IPS DF 4.7 (cell line): ENCODE results near the gene COL6A3.
"Not testable (repeated sequence)": the region's sequence is repeated elsewhere in the genome, so short reads cannot be mapped to it uniquely, and the experiment has no call there.

Experiments used
- DNase-seq: peaks from one replicate; pipeline ENCODE4 v3.0.0-alpha.2; 2013; ENCODE audit warnings: low spot score; ENCODE audit errors: extremely low read depth

The COL6A3 gene

DNA sequence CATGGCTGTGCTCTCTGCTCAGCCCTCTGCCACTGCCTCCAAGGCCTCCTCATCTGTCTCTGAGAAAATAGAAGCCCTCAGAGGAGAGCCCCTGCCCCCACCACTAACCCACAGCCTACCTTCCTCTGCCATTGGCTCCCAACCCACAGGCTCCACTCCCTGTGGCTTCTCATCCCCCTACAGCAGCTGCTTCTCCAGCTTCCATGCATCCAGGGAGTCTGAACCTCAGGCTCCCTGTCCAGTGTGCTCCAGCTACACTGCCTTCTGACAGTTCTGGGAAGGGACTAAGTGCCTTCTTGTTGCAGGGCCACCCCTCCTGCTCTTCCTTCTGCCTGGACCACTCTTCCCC lies 29.3 kb downstream of the COL6A3 start:
- no peak for DNase-seq

DNA sequence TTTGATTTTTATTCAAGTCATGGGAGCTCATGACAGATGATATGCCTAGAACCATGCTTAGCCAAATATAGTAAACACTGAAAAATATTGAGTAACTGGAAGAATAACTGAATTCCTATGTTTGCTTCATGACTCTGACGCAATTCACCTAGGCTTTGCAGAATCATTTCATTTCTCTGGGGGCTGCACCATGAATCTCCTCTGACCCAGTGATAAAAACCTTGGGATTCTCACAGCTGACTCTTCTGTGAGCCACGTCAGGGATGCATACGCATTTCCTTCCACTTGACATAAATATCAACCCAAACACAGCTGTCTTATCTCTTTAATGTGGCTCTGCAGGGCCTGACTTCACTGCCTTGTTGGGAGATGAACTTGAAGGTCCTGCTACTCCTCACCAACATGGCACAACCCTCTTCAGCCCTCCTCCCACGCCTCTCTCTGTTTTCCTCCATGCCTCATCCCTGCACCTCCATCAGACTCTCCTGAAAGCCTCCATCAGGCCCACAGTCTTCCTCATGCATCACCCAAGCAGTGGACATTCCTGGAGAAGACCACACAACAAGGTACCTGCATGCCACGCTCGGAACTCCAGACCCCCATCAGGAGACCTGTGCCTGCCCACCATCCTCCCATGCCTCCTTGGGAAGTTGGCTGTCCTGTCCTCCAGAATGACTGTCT lies 29.8 kb downstream of the COL6A3 start:
- DNase-seq: no peak

DNA sequence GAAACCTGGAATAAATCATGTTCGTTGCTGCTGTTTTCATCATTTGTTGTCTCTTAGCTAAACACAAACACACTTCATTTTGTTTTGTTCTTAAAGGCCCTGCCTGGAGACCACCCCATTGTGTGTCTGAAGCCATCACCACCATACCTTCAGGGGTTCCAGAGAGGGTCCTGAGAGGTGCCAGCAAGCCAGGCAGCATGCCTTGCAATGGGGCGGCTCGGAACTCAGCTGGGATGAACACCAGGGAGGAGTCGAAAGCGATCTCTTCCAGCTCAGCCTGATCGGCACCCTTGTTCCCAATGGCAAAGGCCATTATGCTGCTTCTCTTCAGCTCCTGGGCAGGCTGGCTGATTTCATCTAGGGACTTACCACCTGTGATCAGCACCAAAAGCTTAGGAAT lies 33.2 kb downstream of the COL6A3 start:
- no peak for DNase-seq

- no peak for DNase-seq
These were observed 34.3 kb downstream of the COL6A3 start for GRCh38 chr2:237379636-237380035.

DNA sequence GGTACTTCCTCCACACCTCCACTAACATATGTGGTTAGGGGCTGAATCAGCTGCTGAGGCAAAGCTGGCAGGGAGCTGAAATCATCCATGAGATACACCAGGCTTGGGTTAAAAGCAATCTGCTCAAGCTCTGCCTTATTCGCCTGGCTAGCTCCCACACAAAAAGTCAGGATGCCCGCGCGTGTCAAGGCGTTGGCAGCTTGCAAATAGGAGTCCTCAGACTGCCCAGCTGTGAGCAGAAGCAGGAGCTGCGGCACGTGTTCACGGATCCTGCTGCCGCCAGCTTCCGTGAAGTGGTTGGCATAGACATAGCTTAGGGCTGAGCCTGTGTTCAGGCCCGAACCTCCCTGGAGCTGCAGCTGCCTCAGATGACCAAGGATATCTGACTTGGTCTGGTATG lies 35.3 kb downstream of the COL6A3 start:
- no peak for DNase-seq

DNA sequence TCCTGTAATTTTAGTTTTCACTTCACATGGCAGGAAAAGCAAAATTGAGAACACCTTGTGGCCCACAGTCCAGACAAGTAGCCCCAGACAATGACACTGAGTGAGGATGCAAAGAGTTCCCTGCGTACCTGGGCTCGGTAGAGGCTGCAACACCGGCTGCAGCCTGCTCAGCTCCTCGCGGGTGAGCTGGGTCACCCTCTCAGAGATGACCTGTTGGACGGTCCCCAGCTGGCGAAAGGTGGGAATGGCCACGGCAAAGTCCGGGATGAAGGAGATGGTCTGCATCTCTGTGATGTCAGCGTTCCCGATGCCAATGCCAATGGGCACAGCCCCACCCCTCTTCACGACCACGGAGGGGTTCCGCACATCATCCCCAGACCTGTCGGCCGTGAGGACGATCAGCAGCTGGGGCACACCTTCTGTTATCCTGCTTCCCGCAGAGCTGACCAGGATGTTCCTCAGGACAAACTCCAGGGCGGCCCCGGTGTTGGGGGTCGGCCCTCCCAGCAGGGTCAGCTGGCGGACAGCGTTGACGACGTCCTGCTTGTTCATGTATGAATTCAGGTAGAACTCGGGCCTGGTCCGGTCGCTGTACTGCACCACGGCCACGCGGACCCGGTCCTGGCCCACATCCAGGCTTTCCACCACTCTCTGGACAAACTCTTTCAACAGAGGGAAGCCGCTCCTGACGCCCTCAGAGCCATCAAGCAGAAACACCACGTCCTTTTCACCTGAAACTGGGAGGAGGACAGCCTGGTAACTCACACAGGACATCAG lies 39.5 kb downstream of the COL6A3 start:
- no peak for DNase-seq

DNA sequence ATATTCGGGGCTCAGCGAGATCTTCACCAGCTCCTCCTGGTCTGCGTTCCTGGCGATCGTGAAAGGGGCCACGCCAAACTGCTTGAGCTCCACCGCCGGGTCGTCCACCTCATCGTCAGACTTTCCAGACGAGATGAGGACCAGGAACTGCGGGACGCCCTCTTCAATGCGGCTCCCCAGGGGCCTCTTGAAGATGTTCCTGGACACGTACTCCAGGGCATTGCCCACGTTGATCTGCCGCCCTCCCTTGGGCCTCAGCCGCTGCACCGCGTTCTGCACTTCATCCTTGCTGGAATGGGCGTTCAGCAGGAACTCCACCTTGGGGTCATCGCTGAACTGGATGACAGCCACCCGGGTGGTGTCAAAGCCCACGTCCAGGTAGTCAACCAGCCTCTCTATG lies 42.1 kb downstream of the COL6A3 start:
- DNase-seq: no peak

DNA sequence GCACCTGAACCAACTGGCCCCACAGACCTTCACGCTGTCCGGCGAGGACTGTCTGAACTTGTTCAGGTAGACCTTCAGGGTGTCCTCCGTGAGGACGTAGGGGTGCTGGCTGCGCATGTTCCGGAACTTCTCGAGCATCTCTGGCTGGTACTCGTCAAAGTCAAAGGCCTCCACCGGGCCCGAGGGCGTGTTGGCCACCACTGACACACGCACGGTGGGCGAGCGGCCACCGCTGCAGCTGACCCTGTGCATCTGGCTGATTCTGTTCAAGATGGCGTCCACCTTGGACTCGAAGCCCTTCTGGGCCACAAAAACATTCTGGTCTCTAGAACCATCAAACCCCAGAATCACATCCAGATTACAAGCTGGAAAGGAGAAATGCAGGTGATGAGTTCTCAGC lies 48.3 kb downstream of the COL6A3 start:
- DNase-seq: no peak

DNA sequence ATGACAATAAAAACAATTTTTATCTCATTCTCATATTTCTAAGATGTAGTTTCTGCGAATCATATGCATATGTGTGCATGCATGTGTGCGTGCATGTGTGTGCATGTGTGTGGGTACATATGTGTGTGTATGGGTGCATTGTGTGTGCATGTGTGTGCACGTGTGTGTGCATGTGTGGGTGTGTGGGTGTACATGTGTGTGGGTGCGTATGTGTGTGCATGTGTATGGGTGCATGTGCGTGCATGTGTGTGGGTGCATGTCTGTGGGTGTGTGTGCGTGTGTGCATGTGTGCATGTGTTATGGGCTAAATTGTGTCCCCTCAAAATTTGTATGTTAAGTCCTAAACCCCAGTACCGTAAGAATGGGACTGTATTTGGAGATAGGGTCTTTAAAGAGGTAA lies 49.3 kb downstream of the COL6A3 start:
- DNase-seq: no peak

GRCh38 chr2:237361194-237362004 lies 52.6 kb downstream of the COL6A3 start:
- DNase-seq: no peak

GRCh38 chr2:237359894-237360780 lies 53.8 kb downstream of the COL6A3 start:
- no peak for DNase-seq

GRCh38 chr2:237359518-237359840 lies 54.5 kb downstream of the COL6A3 start:
- no peak for DNase-seq

DNA sequence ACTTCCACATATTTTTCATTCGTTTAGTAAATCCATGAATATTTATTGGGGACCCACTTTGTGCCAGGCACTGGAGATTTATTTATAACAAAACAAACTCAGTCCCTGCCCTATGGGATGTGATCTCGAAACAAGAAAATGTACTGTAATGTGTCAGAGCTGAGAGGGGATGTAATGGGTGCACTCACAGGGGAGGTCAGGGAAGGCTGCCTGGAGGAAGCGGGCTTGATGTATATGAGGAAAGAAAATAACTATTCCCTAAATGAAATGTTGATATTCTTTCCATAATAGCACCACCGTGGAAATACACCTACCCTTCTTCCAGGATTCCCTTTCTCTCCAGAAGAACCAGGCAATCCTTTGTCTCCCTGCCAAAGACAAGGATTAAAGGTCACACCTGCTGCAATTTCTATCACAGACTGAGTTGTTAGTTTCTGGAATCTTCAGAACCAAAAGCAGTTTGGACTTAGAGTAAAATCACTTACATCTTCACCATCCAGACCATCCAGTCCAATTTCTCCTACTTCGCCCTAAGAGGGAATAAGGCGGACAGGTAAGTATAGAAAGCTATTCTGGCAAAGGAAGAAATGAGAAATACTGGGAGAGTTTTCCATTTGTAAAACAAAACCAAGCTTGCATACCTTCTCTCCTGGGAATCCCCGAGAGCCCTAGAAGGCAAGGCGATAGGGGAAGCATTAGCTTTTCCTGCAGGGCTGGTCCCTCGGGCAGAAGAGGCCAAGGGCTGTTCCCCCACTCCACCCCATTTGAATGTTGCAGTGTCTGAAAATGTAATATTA lies 55.0 kb downstream of the COL6A3 start:
- DNase-seq: no peak

DNA sequence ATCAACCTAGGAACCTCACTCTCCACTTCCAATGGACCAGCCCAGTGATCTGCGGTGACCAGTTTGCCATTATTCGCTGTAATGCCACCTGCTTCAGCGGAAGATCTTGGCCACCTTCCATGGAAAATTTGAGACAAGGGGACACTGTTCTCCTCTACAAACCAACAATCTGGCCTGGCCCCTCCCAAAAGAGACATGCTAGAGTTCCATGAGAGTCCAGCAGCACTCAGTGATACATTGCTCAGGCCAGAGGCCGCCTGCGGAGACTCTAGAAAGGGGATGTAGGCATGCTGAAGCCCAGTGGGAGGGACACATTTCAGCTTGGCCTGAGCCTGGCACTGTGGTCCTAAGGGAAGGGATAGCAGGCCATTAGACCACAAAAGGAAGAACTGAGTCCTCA lies 58.3 kb downstream of the COL6A3 start:
- DNase-seq: no peak

- DNase-seq: no peak
These were observed 59.1 kb downstream of the COL6A3 start for GRCh38 chr2:237354892-237355291.

GRCh38 chr2:237354172-237354571 lies 59.8 kb downstream of the COL6A3 start:
- DNase-seq: not testable (repeated sequence)

GRCh38 chr2:237353215-237353614 lies 60.7 kb downstream of the COL6A3 start:
- no peak for DNase-seq

DNA sequence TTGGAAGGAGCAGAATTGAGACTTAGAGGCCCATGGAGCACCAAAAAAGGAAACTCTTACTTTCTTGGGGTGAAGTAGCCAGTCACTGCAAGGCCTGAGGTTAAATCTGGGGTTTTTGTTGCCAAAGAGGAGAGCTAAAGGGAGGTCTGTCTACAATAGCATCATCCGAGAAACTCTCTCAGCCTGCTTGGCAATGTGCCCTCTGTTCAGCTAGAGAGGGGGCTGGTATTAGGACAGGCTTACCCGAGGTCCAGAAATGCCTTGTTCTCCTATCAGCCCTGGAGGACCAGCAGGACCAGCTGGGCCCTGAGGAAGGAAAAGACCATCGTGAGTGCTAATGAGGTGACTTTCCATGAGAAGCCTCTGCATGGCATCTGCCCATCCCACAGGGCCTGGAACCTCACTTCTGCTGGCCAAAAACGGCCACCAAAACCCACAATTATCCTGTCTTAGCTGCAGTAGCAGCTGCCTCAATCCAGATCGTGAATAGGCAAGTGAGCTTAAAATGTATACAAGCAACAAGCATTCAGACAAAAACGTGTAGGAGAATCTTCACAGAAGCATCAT lies 61.6 kb downstream of the COL6A3 start:
- DNase-seq: no peak

- DNase-seq: no peak
These were observed 62.2 kb downstream of the COL6A3 start for GRCh38 chr2:237351796-237352195.

DNA sequence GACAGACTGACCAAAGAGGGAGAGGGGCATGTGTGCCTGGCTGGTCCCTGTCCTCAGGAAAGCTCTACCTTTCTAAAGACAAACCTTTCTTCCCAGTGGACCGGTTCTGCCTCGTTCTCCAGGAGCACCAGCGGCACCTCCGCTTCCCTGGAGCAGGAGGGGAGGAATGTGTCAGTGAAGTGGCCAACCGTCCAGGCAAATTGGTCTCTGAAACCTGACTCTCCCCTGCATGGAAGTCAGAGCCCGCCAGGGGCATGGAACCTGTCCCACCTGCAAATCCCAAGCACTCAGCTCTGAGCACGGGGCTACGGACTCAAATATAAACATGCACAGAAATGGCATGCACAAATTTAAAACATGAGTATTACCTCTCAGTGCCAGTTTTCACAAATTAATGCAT lies 62.9 kb downstream of the COL6A3 start:
- DNase-seq: no peak
